Activated CD4-positive, alpha-beta T cell treated with anti-CD3 and anti-CD28 coated beads for 4 hours (primary cell): ENCODE results near the gene PLK3.
"Not testable (repeated sequence)": the region's sequence is repeated elsewhere in the genome, so short reads cannot be mapped to it uniquely, and the experiment has no call there.

ENCODE experiments used
- DNase-seq, 2 donors: peaks; one replicate each; pipeline ENCODE4 v3.0.0-alpha.2; 2020

Gene PLK3

DNA sequence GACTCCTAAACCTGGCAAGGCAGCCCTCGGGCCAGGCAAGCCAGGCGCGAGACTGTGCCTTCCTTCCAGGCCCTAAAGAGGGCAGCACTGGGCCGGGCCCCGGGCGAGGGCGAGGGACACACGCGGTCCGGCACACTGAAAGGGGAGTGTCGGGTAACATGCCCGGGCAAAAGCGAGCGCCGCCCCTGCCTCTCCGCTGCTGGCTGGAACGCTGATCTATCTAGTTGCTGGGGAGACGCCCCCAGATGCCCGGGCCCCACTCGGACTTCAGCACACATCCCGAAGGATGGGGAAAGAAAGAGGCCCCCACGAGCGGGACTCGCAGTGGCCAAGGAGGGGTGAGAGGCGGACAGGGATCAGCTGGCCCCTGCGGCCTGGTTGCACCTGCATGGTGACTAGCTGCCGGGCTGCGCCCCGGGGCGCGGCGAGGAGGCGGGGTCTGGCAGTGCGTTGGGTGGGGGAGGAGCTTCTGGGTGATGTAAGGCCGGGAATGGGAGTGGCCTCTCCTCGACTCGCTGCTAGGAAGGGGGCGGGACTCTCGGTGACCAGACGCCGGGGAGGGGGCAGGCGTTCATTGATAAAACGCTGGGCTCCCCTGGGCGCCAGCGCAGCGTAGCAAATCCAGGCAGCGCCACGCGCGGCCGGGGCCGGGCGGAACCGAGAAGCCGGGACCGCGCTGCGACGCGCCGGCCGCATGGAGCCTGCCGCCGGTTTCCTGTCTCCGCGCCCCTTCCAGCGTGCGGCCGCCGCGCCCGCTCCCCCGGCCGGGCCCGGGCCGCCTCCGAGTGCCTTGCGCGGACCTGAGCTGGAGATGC is at the start of gene PLK3:
Gene PLK3 (plus strand): TSS at position 608 of the 815 bp plus-strand sequence. CDS start 87 bp downstream, at position 695.
- DNase-seq: peak; percentile 99 to 100

DNA sequence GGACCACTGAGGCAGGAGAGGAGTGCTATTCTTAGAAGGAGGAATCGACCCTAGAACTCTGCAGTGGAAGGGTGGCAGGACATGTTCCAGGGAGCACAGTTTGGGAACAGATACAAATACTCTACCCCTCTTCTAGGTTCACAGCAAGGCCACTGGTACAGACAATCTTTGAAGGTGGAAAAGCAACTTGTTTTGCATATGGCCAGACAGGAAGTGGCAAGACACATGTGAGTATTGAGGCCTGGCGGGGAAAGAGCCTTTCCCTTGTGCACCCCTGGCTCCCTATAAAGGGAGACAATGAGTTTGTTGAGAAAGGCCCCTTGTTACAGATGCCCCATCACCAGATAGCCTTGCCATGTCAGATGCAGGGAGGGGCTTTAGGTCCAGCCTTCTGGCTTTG is 42.8 kb upstream of the PLK3 start:
- no peak for DNase-seq

- DNase-seq: no peak
Measured at GRCh38 chr1:44759077-44759476, 41.1 kb upstream of the PLK3 start.

DNA sequence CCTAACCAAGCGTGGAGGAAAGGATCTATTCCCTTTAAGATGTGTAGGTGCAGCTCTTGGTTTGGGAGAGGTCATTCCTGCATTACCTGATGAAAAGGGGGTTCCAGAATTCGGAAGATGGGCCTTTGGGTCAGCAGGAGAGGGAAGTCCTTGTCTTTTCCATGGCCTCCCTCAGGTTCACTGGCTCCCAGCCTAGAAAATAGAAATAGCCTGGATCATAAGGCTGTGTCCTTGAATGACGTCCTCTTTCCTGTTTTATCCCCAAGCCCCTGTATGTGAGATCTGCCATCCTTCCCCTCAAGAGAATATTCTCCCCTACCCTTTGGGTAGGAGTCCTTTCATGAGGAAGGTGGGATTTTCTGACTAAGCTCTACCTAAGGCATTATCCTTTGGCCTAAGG is 39.3 kb upstream of the PLK3 start:
- DNase-seq: no peak

- not testable (repeated sequence) for DNase-seq
Measured at GRCh38 chr1:44766421-44766820, 33.8 kb upstream of the PLK3 start.

GRCh38 chr1:44775078-44775929 is 24.9 kb upstream of the PLK3 start, which contains the start of gene RPS8:
RPS8 (plus strand) TSS chr1:44775540; CDS start chr1:44775597, 57 bp downstream.
- peak; percentile 89 to 90 for DNase-seq

DNA sequence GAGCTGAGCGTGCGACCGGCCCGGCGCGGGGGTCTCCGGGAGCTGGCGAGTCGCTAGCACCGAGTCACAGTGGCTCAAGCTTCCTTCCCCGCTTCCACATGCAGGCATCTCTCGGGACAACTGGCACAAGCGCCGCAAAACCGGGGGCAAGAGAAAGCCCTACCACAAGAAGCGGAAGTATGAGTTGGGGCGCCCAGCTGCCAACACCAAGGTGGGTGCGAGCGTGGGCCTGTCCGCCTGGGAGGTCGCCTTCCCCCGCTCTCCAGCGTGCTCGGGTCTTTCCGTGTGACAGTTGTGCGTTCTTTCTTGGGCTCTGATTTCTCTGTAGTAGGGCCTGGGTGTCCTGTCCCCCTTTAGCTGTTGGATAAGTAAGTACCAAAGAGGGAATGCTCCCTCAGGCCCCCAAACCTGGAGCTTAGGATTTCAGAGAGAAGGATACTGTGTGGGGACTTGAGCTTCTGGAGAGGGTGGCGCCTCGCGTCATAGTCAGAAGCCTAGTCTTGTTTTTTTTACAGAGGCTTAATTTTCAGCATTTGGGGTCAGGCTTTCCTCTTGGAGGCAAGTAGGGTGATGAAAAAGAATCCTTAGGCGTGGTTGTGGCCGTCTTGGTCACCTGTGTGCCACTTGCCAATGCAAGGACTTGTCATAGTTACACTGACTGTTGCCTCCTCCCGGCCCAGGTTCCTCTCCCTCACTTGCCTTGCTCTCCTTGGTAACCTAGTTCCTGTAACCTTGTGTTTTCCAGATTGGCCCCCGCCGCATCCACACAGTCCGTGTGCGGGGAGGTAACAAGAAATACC is 24.0 kb upstream of the PLK3 start:
- DNase-seq: peak; percentile 48 to 73

- DNase-seq: no peak
Measured at GRCh38 chr1:44776730-44777068, 23.5 kb upstream of the PLK3 start.

DNA sequence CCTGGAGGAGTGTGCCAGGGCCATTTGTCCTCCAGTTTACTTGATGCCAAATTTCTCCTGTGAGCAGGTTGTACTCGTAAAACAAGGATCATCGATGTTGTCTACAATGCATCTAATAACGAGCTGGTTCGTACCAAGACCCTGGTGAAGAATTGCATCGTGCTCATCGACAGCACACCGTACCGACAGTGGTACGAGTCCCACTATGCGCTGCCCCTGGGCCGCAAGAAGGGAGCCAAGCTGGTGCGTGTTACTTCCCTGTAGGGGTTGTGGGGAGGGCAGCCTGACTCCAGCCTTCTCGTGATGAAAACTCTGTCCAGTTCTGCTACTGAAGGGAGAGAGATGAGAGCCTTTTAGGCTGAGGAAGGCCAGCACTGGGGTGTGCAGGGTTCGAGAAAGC is 22.6 kb upstream of the PLK3 start:
- DNase-seq: no peak

GRCh38 chr1:44777969-44778635 is 22.1 kb upstream of the PLK3 start:
- DNase-seq: no peak

DNA sequence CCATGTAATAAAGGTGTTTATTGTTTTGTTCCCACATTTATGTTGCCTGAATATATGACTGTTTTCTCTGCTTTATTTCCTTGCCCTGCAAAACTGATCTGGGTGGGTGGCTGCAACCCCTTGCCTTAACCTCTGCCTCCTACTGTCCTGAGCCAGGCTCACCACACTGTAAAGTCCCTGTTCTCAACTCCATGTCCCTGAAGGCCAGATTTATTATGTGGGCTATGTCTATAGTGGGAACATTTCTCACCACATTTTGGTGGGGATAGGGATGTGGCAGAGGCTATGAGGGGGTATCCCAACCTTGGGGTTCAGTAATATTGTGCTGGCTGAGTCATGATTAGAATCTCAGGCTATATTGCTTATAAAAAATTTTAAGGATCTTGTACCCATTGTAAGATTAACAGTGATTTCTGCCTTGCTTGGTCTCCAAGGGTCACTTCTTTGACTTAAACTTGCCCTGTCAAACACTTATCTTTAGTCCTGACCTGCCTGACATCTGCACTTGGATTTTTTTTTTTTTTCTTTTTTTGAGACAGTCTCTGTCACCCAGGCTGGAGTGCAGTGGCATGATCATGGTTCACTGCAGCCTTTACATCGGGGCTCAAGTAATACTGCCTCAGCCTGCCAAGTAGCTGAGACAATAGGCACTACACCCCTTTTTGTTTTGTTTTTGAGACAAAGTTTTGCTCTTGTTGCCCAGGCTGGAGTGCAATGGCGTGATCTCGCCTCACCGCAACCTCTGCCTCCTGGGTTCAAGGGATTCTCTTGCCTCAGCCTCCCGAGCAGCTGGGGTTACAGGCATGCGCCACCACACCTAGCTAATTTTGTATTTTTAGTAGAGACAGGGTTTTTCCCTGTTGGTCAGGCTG is 21.2 kb upstream of the PLK3 start:
- DNase-seq: no peak

GRCh38 chr1:44780583-44781121 is 19.5 kb upstream of the PLK3 start:
- no peak for DNase-seq

GRCh38 chr1:44783697-44784093 is 16.5 kb upstream of the PLK3 start:
- DNase-seq: no peak

DNA sequence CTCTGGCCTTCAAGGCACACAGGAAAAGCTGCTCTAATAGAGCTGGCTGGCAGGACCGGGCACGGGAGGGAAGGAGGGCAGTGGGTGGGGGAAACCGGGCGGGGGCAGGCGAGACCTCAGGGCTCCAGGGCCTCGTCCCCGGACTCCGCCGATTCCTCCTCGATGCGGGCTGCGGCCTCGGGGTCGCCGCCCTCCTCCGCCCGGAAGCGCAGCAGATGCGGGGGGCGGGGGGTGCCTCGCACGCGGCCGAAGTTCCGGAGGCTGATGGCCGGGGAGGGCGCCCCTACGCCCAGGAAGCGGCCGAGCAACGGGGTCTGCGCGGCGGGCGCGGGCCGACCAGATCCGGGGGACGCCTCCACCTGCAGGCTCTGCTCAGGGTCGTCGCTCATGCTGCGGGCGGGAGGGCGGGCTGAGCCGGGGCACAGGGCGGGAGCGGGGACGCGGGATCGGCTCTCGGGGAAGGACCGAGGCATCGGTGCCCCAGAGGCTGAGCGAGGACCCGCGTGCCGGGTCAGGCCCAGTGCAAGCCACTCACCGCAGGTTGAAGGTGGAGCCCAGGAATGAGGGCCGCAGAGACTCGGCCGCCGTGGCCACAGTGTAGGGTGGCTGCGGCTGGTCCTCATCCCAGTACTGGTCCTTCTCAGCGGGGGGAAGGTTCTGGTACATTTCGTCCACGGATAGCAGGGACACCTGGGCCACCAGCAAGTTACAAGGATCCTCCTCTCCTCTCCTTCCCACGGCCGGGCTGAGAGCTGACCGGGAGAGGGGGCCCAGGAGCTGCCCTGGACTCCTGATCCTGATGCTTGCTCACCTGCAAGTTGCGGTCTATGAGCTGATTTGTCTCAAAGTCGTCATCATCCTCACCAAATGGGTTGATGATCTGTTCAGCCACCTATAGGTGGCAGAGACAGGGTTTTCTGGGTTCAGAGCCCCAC is 15.8 kb upstream of the PLK3 start:
- peak in 1 of 2 donors; percentile 36 for DNase-seq

GRCh38 chr1:44785029-44785380 is 15.2 kb upstream of the PLK3 start:
- no peak for DNase-seq

GRCh38 chr1:44785501-44786137 is 14.6 kb upstream of the PLK3 start:
- no peak for DNase-seq

DNA sequence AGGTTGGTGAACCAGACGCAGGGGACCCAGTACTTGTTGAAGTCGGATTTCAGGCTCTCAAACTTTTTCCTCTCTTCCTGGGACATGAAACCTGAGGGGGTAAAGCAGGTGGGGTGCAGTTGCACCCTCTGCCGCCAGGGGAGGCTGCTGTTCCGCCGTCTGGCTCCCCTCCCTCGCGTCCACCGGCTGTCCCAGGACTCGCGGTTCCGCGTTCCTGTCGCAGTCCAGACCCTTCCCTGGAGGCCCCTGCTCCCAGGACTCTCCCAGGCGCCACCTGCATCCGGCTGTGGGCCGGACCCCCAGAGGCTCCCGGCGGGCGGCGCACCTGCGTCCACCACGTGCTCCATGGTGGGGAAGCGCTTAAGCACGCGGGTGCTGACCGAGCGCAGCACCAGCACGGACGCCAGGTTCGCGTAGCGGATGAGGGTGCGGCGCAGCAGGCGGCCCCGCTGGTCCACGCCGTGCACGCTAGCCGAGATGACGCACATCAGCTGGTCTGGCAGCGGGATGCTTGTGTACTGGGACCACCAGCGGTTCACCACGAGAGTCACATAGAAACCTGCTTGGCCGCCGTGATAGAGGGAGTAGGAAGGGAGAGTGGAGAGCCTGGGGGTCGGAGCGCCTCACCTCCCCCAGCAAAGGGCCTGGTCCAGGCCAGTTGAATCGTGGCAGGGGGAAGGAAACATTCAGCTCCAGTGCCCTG is 13.9 kb upstream of the PLK3 start:
- peak; percentile 76 to 81 for DNase-seq

- no peak for DNase-seq
Measured at GRCh38 chr1:44786841-44787426, 13.2 kb upstream of the PLK3 start.

- DNase-seq: no peak
Measured at GRCh38 chr1:44787506-44787905, 12.7 kb upstream of the PLK3 start.
